Esophagus squamous epithelium (tissue), 4 donors: ENCODE results near the gene COL1A1.

Experiments
- POLR2A ChIP-seq, 4 donors: fragments of 450-650 bp; IDR thresholded peaks; one replicate each; pipeline ENCODE4 v1.6.1; 2017; ENCODE audit warnings: antibody characterized with exemption in 4 of 4, mild to moderate bottlenecking in 4 of 4, moderate library complexity in 3 of 4
- TF ChIP-seq, protein P1 (sequence below), 6 experiments: fragments of 450-650 bp in 4 of 6; fragments of 200-600 bp in 2 of 6; sonication (generic) in 2 of 6; IDR thresholded peaks; one replicate each; pipeline ENCODE4 v1.5.1; 2016 to 2019; ENCODE audit warnings: antibody characterized with exemption in 6 of 6, mild to moderate bottlenecking in 4 of 6, moderate library complexity in 4 of 6

GRCh38 chr17:50196826-50197225 lies 4.6 kb downstream of the COL1A1 start:
- TF ChIP-seq, protein P1, sequence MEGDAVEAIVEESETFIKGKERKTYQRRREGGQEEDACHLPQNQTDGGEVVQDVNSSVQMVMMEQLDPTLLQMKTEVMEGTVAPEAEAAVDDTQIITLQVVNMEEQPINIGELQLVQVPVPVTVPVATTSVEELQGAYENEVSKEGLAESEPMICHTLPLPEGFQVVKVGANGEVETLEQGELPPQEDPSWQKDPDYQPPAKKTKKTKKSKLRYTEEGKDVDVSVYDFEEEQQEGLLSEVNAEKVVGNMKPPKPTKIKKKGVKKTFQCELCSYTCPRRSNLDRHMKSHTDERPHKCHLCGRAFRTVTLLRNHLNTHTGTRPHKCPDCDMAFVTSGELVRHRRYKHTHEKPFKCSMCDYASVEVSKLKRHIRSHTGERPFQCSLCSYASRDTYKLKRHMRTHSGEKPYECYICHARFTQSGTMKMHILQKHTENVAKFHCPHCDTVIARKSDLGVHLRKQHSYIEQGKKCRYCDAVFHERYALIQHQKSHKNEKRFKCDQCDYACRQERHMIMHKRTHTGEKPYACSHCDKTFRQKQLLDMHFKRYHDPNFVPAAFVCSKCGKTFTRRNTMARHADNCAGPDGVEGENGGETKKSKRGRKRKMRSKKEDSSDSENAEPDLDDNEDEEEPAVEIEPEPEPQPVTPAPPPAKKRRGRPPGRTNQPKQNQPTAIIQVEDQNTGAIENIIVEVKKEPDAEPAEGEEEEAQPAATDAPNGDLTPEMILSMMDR (IDR thresholded peaks at IDR 0.05): no peak
- no peak for TF ChIP-seq POLR2A (IDR thresholded peaks at IDR 0.05)
